HepG2 (cell line): ENCODE results near the gene HNF1B. TPM values are rescaled to one million over a fixed set of nuclear protein-coding genes. Genes with fewer than 3 reads are reported as not detected.
A peak's percentile ranks its signal among the peaks of the same experiment; 100 is the strongest.

Experiments used
- CEBPG ChIP-seq: IDR thresholded peaks from 2 replicates; pipeline ENCODE4 v1.6.1; 2016
- EP300 ChIP-seq, 3 experiments: sonication (generic) in 1 of 3; formaldehyde crosslinking in 1 of 3; IDR thresholded peaks; 2 replicates each; pipeline versions ENCODE4 v1.5.1 to v1.6.1; 2011 to 2020; ENCODE audit warnings: low read depth in 2 of 3, low read length in 2 of 3, borderline replicate concordance in 1 of 3, improper control_type of control experiment in 1 of 3, mild to moderate bottlenecking in 1 of 3, missing genetic modification reagents in 1 of 3, moderate library complexity in 1 of 3
- HOXA3 ChIP-seq: sonication (generic); formaldehyde crosslinking; IDR thresholded peaks from 2 replicates; pipeline ENCODE4 v1.5.0; 2020; ENCODE audit warnings: missing genetic modification reagents
- MAF1 ChIP-seq: sonication (generic); formaldehyde crosslinking; IDR thresholded peaks from 2 replicates; pipeline ENCODE4 v1.5.0; 2020; ENCODE audit warnings: missing genetic modification reagents, borderline replicate concordance
- MEF2D ChIP-seq: sonication (generic); formaldehyde crosslinking; IDR thresholded peaks from 2 replicates; pipeline ENCODE4 v1.5.1; 2020; ENCODE audit warnings: mild to moderate bottlenecking, missing genetic modification reagents
- MNT ChIP-seq: fragments of 450-650 bp; IDR thresholded peaks from 2 replicates; pipeline ENCODE4 v1.6.1; 2016
- MYPOP ChIP-seq: sonication (generic); formaldehyde crosslinking; IDR thresholded peaks from 2 replicates; pipeline ENCODE4 v1.8.1; 2023; ENCODE audit warnings: mild to moderate bottlenecking, moderate library complexity, missing genetic modification reagents
- PAXIP1 ChIP-seq: sonication (generic); formaldehyde crosslinking; conservative IDR thresholded peaks from 2 replicates; pipeline ENCODE4 v1.4.0; 2020; ENCODE audit warnings: mild to moderate bottlenecking, missing genetic modification reagents, moderate library complexity
- RARA ChIP-seq: IDR thresholded peaks from 2 replicates; pipeline ENCODE4 v1.6.1; 2016; ENCODE audit warnings: missing genetic modification reagents, missing compliant biosample characterization
- SOX13 ChIP-seq, 3 experiments: fragments of 450-650 bp in 1 of 3; sonication (generic) in 1 of 3; formaldehyde crosslinking in 1 of 3; IDR thresholded peaks in 2 of 3; conservative IDR thresholded peaks in 1 of 3; 2 replicates each; pipeline versions ENCODE4 v1.5.0 to v1.6.1; 2016 to 2020; ENCODE audit warnings: antibody characterized with exemption in 1 of 3, mild to moderate bottlenecking in 1 of 3, missing compliant biosample characterization in 1 of 3, missing genetic modification reagents in 1 of 3, moderate library complexity in 1 of 3
- SSRP1 ChIP-seq: IDR thresholded peaks from 2 replicates; pipeline ENCODE4 v1.6.1; 2016; ENCODE audit warnings: control low read depth
- ZBTB10 ChIP-seq: sonication (generic); formaldehyde crosslinking; IDR thresholded peaks from 2 replicates; pipeline ENCODE4 v1.4.0; 2020; ENCODE audit warnings: missing genetic modification reagents, borderline replicate concordance
- ZBTB7A ChIP-seq: sonication (generic); formaldehyde crosslinking; IDR thresholded peaks from 2 replicates; pipeline ENCODE4 v1.8.0; 2022; ENCODE audit warnings: mild to moderate bottlenecking, missing genetic modification reagents
- ZMYM4 ChIP-seq: sonication (generic); formaldehyde crosslinking; IDR thresholded peaks from 2 replicates; pipeline ENCODE4 v1.8.1; 2023; ENCODE audit warnings: mild to moderate bottlenecking, missing genetic modification reagents
- ZNF784 ChIP-seq: sonication (generic); formaldehyde crosslinking; IDR thresholded peaks from 2 replicates; pipeline ENCODE4 v1.5.1; 2020; ENCODE audit warnings: missing genetic modification reagents, mild to moderate bottlenecking, borderline replicate concordance
- ZNF790 ChIP-seq: sonication (generic); formaldehyde crosslinking; IDR thresholded peaks from 2 replicates; pipeline ENCODE4 v1.8.0; 2022; ENCODE audit warnings: missing genetic modification reagents, mild to moderate bottlenecking, borderline replicate concordance
- ZSCAN12 ChIP-seq: sonication (generic); formaldehyde crosslinking; IDR thresholded peaks from 2 replicates; pipeline ENCODE4 v1.9.0; 2021; ENCODE audit warnings: mild to moderate bottlenecking, missing genetic modification reagents
- polyA plus RNA-seq, 8 experiments: library from polyadenylated mRNA; depleted of rRNA in 3 of 8; stranded (reverse) in 7 of 8; unstranded in 1 of 8; fragments of >200 nt; fragmentation: Illumina TruSeq in 4 of 8; extraction: Trizol in 4 of 8; gene quantifications; 2 replicates each; pipeline versions ENCODE4 v1.2.1 to v1.2.3, GENCODE V29; 2011 to 2016; ENCODE audit warnings: low read depth in 4 of 8, missing spikeins in 1 of 8, mixed read lengths in 1 of 8; ENCODE audit not compliant: insufficient read depth in 1 of 8
- total RNA-seq, 5 experiments: library from RNA; depleted of rRNA; stranded (reverse); fragments of >200 nt; fragmentation: Illumina TruSeq; extraction: Trizol; gene quantifications; 2 replicates each; pipeline ENCODE4 v1.2.3, GENCODE V29; 2016; ENCODE audit warnings: low read depth in 1 of 5

HNF1B gene
- total and polyA plus RNA-seq, 2 of the 13 experiments (the other 11 are each of a cell fraction or from before 2014, with no cell fraction given), result 1.9 to 5.3 TPM

GRCh38 chr17:37676115-37676925, 68.5 kb downstream of the HNF1B start (continued):
- TF ChIP-seq MNT (0 out of 2 replicates have a peak, but pooled peaks have one; percentile 46), ZMYM4 (CRISPR knock-in tag) (peak; percentile 25), MYPOP (CRISPR knock-in tag) (0 out of 2 replicates have a peak, but pooled peaks have one; percentile 29), MAF1 (no peak), ZNF790 (CRISPR knock-in tag) (no peak), ZBTB10 (CRISPR knock-in tag) (no peak), ZBTB7A (peak; percentile 33), SSRP1 (peak; percentile 83; the same call in 1 of the 2 replicates), PAXIP1 (peak; percentile 82), HOXA3 (CRISPR knock-in tag) (peak; percentile 67; the same call in 1 of the 2 replicates), ZSCAN12 (CRISPR knock-in tag) (0 out of 2 replicates have a peak, but pooled peaks have one; percentile 17), ZNF784 (CRISPR knock-in tag) (peak; percentile 42; the same call in 1 of the 2 replicates), MEF2D (CRISPR knock-in tag) (peak; percentile 62), RARA (peak; percentile 97), CEBPG (CRISPR knock-in tag) (peak; percentile 90), SOX13 (IDR thresholded peaks at IDR 0.05) (peak; percentile 25; the same call in 1 of the 2 replicates), SOX13 (CRISPR knock-in tag; conservative IDR thresholded peaks at IDR 0.05 in 1 of 2, IDR thresholded peaks at IDR 0.05 in 1 of 2) (peak in 1 of 2 experiments; percentile 80; a peak in 2 of 4 replicates), EP300 (IDR thresholded peaks at IDR 0.05; ENCODE audit: low read depth in 2 of 2, low read length in 2 of 2) (peak in 1 of 2 experiments; percentile 79; a peak in 2 of 4 replicates), EP300 (CRISPR knock-in tag; IDR thresholded peaks at IDR 0.05; ENCODE audit: borderline replicate concordance) (peak; percentile 73; the same call in 1 of the 2 replicates)
